ENCODE measurements around the gene LILRA2.

Gene LILRA2

DNA sequence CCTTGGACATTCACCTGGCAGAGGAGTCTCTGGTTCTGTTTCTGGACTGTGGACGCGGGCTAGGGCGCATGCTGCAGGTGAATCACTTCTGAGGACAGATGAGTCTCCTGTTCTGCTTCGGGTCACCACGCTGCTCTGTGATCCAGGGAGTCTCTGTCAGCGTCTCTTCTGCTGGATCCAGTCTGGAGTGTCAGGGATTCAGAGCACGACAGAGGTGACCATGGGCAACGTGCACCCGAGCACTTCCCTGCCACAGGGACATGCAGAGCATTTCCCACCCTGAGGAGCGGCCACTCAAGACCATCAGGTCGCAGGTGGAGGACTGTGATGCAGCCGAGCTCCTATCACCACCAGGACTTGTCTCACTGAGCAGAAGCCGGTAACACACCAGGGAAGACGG is 24.4 kb upstream of the LILRA2 start:
- Histone ChIP-seq H3K4me2 (ENCODE audit: insufficient read depth, low read length) (no peak overlapping the region), H3K79me2 (ENCODE audit: insufficient read depth, low read length) (no peaks in the 10 kb centered on the region), H3K4me1 (ENCODE audit: insufficient read depth, low read length) (no peaks in the 10 kb centered on the region), H3K27me3 (ENCODE audit: insufficient read depth, low read length, poor library complexity) (peaks cover 6% of the 10 kb centered on the region), H3K36me3 (ENCODE audit: insufficient read depth, low read length) (no peaks in the 10 kb centered on the region), H2AFZ (ENCODE audit: low read depth, low read length) (no peak overlapping the region), H3K4me3 (ENCODE audit: low read depth in 1 of 2, low read length in 2 of 2) (no peak overlapping the region), H3K27ac (ENCODE audit: low read length) (no peak overlapping the region), H3K9me3 (ENCODE audit: insufficient read depth, low read length, severe bottlenecking) (no peaks in the 10 kb centered on the region), H3K9ac (ENCODE audit: low read depth, low read length) (no peak overlapping the region), H4K20me1 (ENCODE audit: insufficient read depth, low read length) (0 out of 2 replicates have a peak, but pooled peaks cover 2% of the 10 kb centered on the region)
- no peak for DNase-seq
- TF ChIP-seq, protein P1, sequence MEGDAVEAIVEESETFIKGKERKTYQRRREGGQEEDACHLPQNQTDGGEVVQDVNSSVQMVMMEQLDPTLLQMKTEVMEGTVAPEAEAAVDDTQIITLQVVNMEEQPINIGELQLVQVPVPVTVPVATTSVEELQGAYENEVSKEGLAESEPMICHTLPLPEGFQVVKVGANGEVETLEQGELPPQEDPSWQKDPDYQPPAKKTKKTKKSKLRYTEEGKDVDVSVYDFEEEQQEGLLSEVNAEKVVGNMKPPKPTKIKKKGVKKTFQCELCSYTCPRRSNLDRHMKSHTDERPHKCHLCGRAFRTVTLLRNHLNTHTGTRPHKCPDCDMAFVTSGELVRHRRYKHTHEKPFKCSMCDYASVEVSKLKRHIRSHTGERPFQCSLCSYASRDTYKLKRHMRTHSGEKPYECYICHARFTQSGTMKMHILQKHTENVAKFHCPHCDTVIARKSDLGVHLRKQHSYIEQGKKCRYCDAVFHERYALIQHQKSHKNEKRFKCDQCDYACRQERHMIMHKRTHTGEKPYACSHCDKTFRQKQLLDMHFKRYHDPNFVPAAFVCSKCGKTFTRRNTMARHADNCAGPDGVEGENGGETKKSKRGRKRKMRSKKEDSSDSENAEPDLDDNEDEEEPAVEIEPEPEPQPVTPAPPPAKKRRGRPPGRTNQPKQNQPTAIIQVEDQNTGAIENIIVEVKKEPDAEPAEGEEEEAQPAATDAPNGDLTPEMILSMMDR (IDR thresholded peaks at IDR 0.05; ENCODE audit: borderline replicate concordance, extremely low read depth, low read length, poor library complexity, severe bottlenecking): no peak
- no peak for ATAC-seq (ENCODE audit: insufficient read depth, low read depth)

DNA sequence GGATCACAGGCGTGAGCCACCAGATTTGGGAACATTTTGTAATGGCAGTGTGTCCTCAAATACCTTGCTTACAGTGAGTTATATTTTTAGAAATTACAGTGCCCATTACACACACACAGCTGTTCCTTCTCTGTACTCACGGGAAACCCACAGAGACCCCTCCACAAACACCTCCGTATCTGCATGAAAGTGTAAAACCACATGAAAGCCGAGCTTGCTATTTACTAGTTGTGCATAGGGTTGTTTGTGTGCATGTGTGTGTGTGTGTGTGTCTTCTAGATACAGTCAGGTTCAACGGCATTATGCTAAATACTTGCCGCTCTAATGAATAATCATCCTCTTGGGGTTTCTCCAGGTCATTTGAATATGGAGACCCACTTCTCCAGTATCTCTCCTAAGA is 22.3 kb upstream of the LILRA2 start:
- no peaks in the 10 kb centered on the region for H3K9me3 ChIP-seq (ENCODE audit: insufficient read depth, low read length, severe bottlenecking)
- H3K4me2 ChIP-seq (ENCODE audit: insufficient read depth, low read length): no peak overlapping the region
- no peaks in the 10 kb centered on the region for H3K4me1 ChIP-seq (ENCODE audit: insufficient read depth, low read length)
- H3K4me3 ChIP-seq (ENCODE audit: low read depth in 1 of 2, low read length in 2 of 2): no peak overlapping the region
- no peaks in the 10 kb centered on the region for H3K79me2 ChIP-seq (ENCODE audit: insufficient read depth, low read length)
- 0 out of 2 replicates have a peak, but pooled peaks cover 2% of the 10 kb centered on the region for H4K20me1 ChIP-seq (ENCODE audit: insufficient read depth, low read length)
- H3K27ac ChIP-seq (ENCODE audit: low read length): no peak overlapping the region
- no peak overlapping the region for H2AFZ ChIP-seq (ENCODE audit: low read depth, low read length)
- peaks cover 6% of the 10 kb centered on the region for H3K27me3 ChIP-seq (ENCODE audit: insufficient read depth, low read length, poor library complexity)
- H3K36me3 ChIP-seq (ENCODE audit: insufficient read depth, low read length): no peaks in the 10 kb centered on the region
- no peak overlapping the region for H3K9ac ChIP-seq (ENCODE audit: low read depth, low read length)
- no peak for TF ChIP-seq EZH2 (IDR thresholded peaks at IDR 0.05; ENCODE audit: borderline replicate concordance, low read depth, low read length, severe bottlenecking)
- TF ChIP-seq, protein P1 (IDR thresholded peaks at IDR 0.05; ENCODE audit: borderline replicate concordance, extremely low read depth, low read length, poor library complexity, severe bottlenecking): no peak
- DNase-seq: peak; percentile 49
- ATAC-seq (ENCODE audit: insufficient read depth, low read depth): peak; percentile 66; the same call in 2 of the 3 replicates

GRCh38 chr19:54551950-54552912 is 21.4 kb upstream of the LILRA2 start:
- no peak overlapping the region for H2AFZ ChIP-seq (ENCODE audit: low read depth, low read length)
- no peaks in the 10 kb centered on the region for H3K4me1 ChIP-seq (ENCODE audit: insufficient read depth, low read length)
- no peaks in the 10 kb centered on the region for H3K79me2 ChIP-seq (ENCODE audit: insufficient read depth, low read length)
- no peak overlapping the region for H3K9ac ChIP-seq (ENCODE audit: low read depth, low read length)
- H3K9me3 ChIP-seq (ENCODE audit: insufficient read depth, low read length, severe bottlenecking): no peaks in the 10 kb centered on the region
- no peak overlapping the region for H3K27ac ChIP-seq (ENCODE audit: low read length)
- DNase-seq: no peak
- H4K20me1 ChIP-seq (ENCODE audit: insufficient read depth, low read length): 0 out of 2 replicates have a peak, but pooled peaks cover 2% of the 10 kb centered on the region
- no peak for ATAC-seq (ENCODE audit: insufficient read depth, low read depth)
- TF ChIP-seq, protein P1 (IDR thresholded peaks at IDR 0.05; ENCODE audit: borderline replicate concordance, extremely low read depth, low read length, poor library complexity, severe bottlenecking): no peak
- no peak for TF ChIP-seq EZH2 (IDR thresholded peaks at IDR 0.05; ENCODE audit: borderline replicate concordance, low read depth, low read length, severe bottlenecking)
- no peak overlapping the region for H3K4me2 ChIP-seq (ENCODE audit: insufficient read depth, low read length)
- H3K4me3 ChIP-seq (ENCODE audit: low read depth in 1 of 2, low read length in 2 of 2): no peak overlapping the region
- H3K36me3 ChIP-seq (ENCODE audit: insufficient read depth, low read length): no peaks in the 10 kb centered on the region
- peaks cover 6% of the 10 kb centered on the region for H3K27me3 ChIP-seq (ENCODE audit: insufficient read depth, low read length, poor library complexity)

Measured in DND-41 (cell line).